Endodermal cell (in vitro differentiated cells): ENCODE data around the gene JAZF1. TPM values are rescaled to one million over a fixed set of nuclear protein-coding genes. Genes with fewer than 3 reads are reported as not detected.

Experiments used
- DNase-seq: peaks from one replicate; pipeline ENCODE4 v3.0.0-alpha.2; 2017
- H3K27ac ChIP-seq: 2 replicates; pipeline ENCODE4 v1.5.1; 2013; ENCODE audit warnings: mild to moderate bottlenecking, low read depth, low read length, moderate library complexity
- H3K27me3 ChIP-seq: 2 replicates; pipeline ENCODE4 v1.6.1; 2013; ENCODE audit warnings: mild to moderate bottlenecking, low read length, moderate library complexity; ENCODE audit not compliant: insufficient read depth, control insufficient read depth, poor library complexity, severe bottlenecking
- H3K36me3 ChIP-seq: 2 replicates; pipeline ENCODE4 v1.7.0; 2013; ENCODE audit warnings: mild to moderate bottlenecking, low read length, moderate library complexity; ENCODE audit not compliant: control insufficient read depth, insufficient read depth
- H3K4me1 ChIP-seq: one replicate; pipeline ENCODE4 v1.7.0; 2013; ENCODE audit warnings: low read length; ENCODE audit not compliant: control insufficient read depth, insufficient read depth
- H3K4me3 ChIP-seq: 2 replicates; pipeline ENCODE4 v1.5.1; 2013; ENCODE audit warnings: mild to moderate bottlenecking, low read length, moderate library complexity
- H3K9ac ChIP-seq: 2 replicates; pipeline ENCODE4 v1.6.1; 2013; ENCODE audit warnings: mild to moderate bottlenecking, low read length, moderate library complexity; ENCODE audit not compliant: poor library complexity, severe bottlenecking; ENCODE audit errors: extremely low read depth
- H3K9me3 ChIP-seq: 2 replicates; pipeline ENCODE4 v1.6.1; 2013; ENCODE audit warnings: mild to moderate bottlenecking, low read length, moderate library complexity; ENCODE audit not compliant: control insufficient read depth
- H3K27ac Mint-ChIP-seq: 2 replicates; pipeline ENCODE4 v1.8.0; 2020; ENCODE audit warnings: mixed read lengths
- H3K27me3 Mint-ChIP-seq: 2 replicates; pipeline ENCODE4 v1.8.0; 2021; ENCODE audit warnings: mild to moderate bottlenecking, mixed read lengths; ENCODE audit not compliant: insufficient read depth
- H3K36me3 Mint-ChIP-seq: 2 replicates; pipeline ENCODE4 v1.8.0; 2020; ENCODE audit warnings: low read depth, mixed read lengths
- H3K4me1 Mint-ChIP-seq: 2 replicates; pipeline ENCODE4 v1.8.0; 2020; ENCODE audit warnings: mixed read lengths
- H3K4me3 Mint-ChIP-seq: 2 replicates; pipeline ENCODE4 v1.8.0; 2020; ENCODE audit warnings: mild to moderate bottlenecking, moderate library complexity, mixed read lengths
- H3K9me3 Mint-ChIP-seq: 2 replicates; pipeline ENCODE4 v1.8.0; 2020; ENCODE audit warnings: mild to moderate bottlenecking, mixed read lengths
- WGBS, 2 experiments: methylation state at CpG; one replicate each; pipeline versions ENCODE4 v1.1.5 to v1.1.7; 2013; ENCODE audit warnings: missing lambda C conversion rate in 2 of 2, mixed read lengths in 1 of 2; ENCODE audit not compliant: insufficient coverage in 1 of 2, insufficient read length in 1 of 2; 5-methylcytosine and 5-hydroxymethylcytosine counted together
- total RNA-seq, 2 donors: library from RNA; stranded (reverse); fragmentation: NEBNext Ultra II Directional in 1 of 2; extraction: Animal tissue kit (Norgen Biotek cat#: 25700) in 1 of 2; gene quantifications; 2 replicates in 1 of 2; 3 replicates in 1 of 2; pipeline ENCODE4 v1.2.1, GENCODE V29; 2021
- TF ChIP-seq, protein P1 (sequence below): fragments of 200-600 bp; sonication (generic); conservative IDR thresholded peaks from 2 replicates; pipeline ENCODE4 v1.5.0; 2021; ENCODE audit warnings: antibody characterized with exemption, mild to moderate bottlenecking

Gene JAZF1
- total RNA-seq, 2 donors from 2014 or later, result 18.3 to 33.6 TPM

GRCh38 chr7:27914409-27914808, 266.2 kb downstream of the JAZF1 start:
- Histone ChIP-seq H3K4me1 (peaks cover 9% of the 10 kb centered on the region), H3K9ac (no peak overlapping the region), H3K4me3 (no peak overlapping the region), H3K27ac (no peak overlapping the region), H3K9me3 (peaks cover 13% of the 10 kb centered on the region), H3K36me3 (no peaks in the 10 kb centered on the region), H3K27me3 (no peaks in the 10 kb centered on the region)
- H3K4me1 Mint-ChIP-seq, result peaks cover 45% of the 10 kb centered on the region
- peaks cover 10% of the 10 kb centered on the region for H3K9me3 Mint-ChIP-seq
- H3K36me3 Mint-ChIP-seq, result peaks cover 13% of the 10 kb centered on the region
- 75 to 99% methylated on average over 2 to 3 of the region's 3 CpGs for WGBS, 2 experiments
- DNase-seq, result no peak
- H3K27me3 Mint-ChIP-seq, result no peaks in the 10 kb centered on the region
- TF ChIP-seq, protein P1, sequence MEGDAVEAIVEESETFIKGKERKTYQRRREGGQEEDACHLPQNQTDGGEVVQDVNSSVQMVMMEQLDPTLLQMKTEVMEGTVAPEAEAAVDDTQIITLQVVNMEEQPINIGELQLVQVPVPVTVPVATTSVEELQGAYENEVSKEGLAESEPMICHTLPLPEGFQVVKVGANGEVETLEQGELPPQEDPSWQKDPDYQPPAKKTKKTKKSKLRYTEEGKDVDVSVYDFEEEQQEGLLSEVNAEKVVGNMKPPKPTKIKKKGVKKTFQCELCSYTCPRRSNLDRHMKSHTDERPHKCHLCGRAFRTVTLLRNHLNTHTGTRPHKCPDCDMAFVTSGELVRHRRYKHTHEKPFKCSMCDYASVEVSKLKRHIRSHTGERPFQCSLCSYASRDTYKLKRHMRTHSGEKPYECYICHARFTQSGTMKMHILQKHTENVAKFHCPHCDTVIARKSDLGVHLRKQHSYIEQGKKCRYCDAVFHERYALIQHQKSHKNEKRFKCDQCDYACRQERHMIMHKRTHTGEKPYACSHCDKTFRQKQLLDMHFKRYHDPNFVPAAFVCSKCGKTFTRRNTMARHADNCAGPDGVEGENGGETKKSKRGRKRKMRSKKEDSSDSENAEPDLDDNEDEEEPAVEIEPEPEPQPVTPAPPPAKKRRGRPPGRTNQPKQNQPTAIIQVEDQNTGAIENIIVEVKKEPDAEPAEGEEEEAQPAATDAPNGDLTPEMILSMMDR, result no peak
- H3K4me3 Mint-ChIP-seq, result no peak overlapping the region
- no peak overlapping the region for H3K27ac Mint-ChIP-seq

DNA sequence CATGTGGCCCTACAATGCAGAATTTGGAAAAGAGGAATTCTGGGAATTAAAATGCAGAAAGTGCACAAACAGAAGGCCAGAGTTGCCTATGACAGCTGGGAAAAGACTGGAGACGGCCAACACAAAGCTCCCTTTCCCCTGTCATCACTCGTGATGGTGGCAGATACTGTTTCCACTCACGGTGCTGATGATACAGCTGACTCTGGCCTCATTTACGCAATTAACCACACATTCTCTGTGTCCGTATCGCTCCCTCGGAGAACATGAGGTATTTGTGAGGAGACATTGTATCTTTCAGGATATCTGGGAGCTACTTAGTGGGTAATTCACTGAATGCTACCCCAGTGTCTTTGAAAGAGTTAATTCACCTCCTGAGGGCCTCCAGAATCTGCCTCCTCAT, 267.8 kb downstream of the JAZF1 start:
- Mint-ChIP-seq H3K36me3 (peaks cover 13% of the 10 kb centered on the region), H3K27ac (no peak overlapping the region), H3K27me3 (no peaks in the 10 kb centered on the region), H3K4me1 (peaks cover 45% of the 10 kb centered on the region), H3K4me3 (no peak overlapping the region), H3K9me3 (peaks cover 10% of the 10 kb centered on the region)
- Histone ChIP-seq H3K4me3 (no peak overlapping the region), H3K4me1 (peaks cover 3% of the 10 kb centered on the region), H3K27me3 (no peaks in the 10 kb centered on the region), H3K27ac (no peak overlapping the region), H3K9ac (no peak overlapping the region), H3K36me3 (no peaks in the 10 kb centered on the region), H3K9me3 (peaks cover 13% of the 10 kb centered on the region)
- TF ChIP-seq, protein P1, result no peak
- no peak for DNase-seq
- WGBS, 2 experiments, result 94% methylated on average over 2 to 7 of the region's 7 CpGs

DNA sequence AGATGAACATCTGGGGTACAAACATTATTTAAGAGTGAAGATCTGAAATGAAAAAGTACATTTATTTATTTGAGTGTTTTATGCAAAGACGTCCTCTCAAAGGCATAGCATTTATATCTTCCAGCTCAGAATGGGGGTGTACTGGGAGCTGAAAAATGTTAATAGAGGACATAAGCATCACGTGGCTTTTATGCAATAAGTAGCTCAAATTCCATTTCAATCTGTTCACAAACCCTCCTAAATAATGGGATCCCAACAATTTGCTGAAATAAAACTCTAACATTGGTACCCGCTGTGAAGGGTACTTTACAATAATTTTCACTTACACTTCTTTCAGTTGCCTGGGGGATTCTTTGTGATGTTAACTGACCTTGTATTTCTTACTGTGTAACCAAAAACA, 268.7 kb downstream of the JAZF1 start:
- no peak overlapping the region for H3K9ac ChIP-seq
- H3K4me3 ChIP-seq, result no peak overlapping the region
- Mint-ChIP-seq H3K27ac (no peak overlapping the region), H3K36me3 (peaks cover 8% of the 10 kb centered on the region), H3K4me3 (no peak overlapping the region), H3K9me3 (peaks cover 7% of the 10 kb centered on the region), H3K27me3 (no peaks in the 10 kb centered on the region), H3K4me1 (peaks cover 53% of the 10 kb centered on the region)
- H3K27me3 ChIP-seq, result no peaks in the 10 kb centered on the region
- WGBS, 2 experiments, result 56 to 61% methylated on average over 2 to 3 of the region's 3 CpGs
- no peak for DNase-seq
- H3K36me3 ChIP-seq, result no peaks in the 10 kb centered on the region
- no peak overlapping the region for H3K27ac ChIP-seq
- TF ChIP-seq, protein P1, result no peak
- peaks cover 7% of the 10 kb centered on the region for H3K9me3 ChIP-seq
- H3K4me1 ChIP-seq, result peaks cover 3% of the 10 kb centered on the region
